Mammary epithelial cell (primary cell): ENCODE measurements around the gene MTIF2.

ENCODE experiments used
- CTCF ChIP-seq, 2 donors: IDR thresholded peaks in 1 of 2; conservative IDR thresholded peaks in 1 of 2; 2 replicates each; pipeline ENCODE4 v1.5.1; 2011 to 2012; ENCODE audit warnings: inconsistent platforms in 2 of 2, low read length in 2 of 2, mild to moderate bottlenecking in 2 of 2, control low read depth in 1 of 2, low read depth in 1 of 2; ENCODE audit not compliant: insufficient read depth in 1 of 2; ENCODE audit errors: extremely low read depth in 1 of 2
- EZH2 ChIP-seq: IDR thresholded peaks from 2 replicates; pipeline ENCODE4 v1.6.1; 2012; ENCODE audit warnings: low read length, inconsistent platforms, borderline replicate concordance

- no peak for TF ChIP-seq CTCF (conservative IDR thresholded peaks at IDR 0.05 in 1 of 2, IDR thresholded peaks at IDR 0.05 in 1 of 2; ENCODE audit: extremely low read depth in 1 of 2, insufficient read depth in 1 of 2, low read depth in 1 of 2, low read length in 2 of 2)
- no peak for TF ChIP-seq EZH2
Observed at GRCh38 chr2:55309446-55309845, 40.4 kb upstream of the MTIF2 start.
